ENCODE data around the gene DKK2.

Gene DKK2, protein sequence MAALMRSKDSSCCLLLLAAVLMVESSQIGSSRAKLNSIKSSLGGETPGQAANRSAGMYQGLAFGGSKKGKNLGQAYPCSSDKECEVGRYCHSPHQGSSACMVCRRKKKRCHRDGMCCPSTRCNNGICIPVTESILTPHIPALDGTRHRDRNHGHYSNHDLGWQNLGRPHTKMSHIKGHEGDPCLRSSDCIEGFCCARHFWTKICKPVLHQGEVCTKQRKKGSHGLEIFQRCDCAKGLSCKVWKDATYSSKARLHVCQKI

DNA sequence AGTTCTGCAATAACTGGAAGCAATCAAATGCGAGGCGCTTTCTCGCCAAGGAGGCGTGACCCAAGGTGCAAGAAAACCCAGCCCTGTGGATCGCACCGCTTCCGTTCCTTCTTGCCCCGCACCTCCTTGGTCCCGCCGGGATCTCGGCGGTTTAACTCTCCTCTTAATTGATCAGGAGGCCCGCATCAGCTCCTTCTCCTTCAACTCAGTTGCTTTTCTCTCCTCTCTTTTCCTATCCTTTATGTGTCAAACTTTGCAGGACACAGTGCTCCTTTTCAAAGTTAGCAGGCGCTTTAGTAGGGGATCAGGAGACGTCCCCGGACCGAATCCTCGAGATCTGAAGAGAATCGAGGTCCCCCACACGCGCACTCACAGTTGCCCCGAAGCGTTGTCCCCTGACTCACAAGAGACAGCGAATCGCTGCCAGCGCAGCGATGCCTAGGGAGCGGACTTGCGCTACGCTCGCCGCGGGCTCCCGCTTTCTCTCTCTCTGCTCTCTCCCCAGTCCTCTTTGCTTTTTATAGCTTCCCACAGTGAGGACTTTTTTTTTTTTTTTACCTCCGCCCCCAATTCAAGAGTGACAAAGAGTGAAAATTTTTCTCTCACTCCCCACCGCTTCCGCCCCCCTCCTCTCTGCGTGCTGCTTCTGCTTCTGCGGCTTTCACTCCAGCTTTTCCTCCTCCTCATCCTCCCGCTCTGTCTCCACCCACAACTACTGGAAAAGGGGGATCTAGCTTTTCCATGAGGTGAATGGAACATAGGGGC, at the start of gene DKK2:
Gene DKK2 (minus strand): TSS at position 495 of the 765 bp plus-strand sequence. CDS start 722 bp downstream, outside the sequence.
- DNase-seq: no peak
- H3K27ac Mint-ChIP-seq: no peak within 1 kb of the TSS
- peaks cover 45% of the 10 kb centered on the region for H3K27me3 Mint-ChIP-seq
- peaks cover 2% of the 10 kb centered on the region for H3K36me3 Mint-ChIP-seq
- CTCF ChIA-PET: interaction anchor here (0.9 kb wide), 1 partner anchor 18 kb away, joined by 3 read pairs; no protein-coding TSS in a partner anchor
- no peaks in the 10 kb centered on the region for H3K9me3 Mint-ChIP-seq
- H3K4me3 Mint-ChIP-seq: peak within 1 kb of the TSS; percentile 38
- H3K4me1 Mint-ChIP-seq: peaks cover 22% of the 10 kb centered on the region

DNA sequence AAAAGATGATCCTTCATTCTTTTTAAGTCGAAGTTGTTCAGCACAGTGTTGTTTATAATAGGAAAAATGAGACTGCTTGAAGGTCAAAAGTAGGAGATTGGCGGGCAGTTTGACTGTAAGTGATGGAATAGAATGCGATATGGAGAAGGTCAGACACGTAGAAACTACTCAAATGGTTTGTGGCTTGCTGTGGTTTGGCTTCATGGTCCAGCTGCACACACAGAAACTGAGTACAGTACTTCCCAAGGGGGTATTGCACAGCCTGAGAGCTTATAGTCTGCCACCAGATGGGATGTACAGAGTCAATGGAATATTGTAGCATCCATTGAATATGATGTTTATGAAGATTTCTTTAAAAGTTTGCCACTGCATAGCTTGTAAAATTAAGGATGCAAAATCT, 41.1 kb upstream of the DKK2 start:
- no peak for DNase-seq
- Mint-ChIP-seq H3K27ac (no peak overlapping the region), H3K4me1 (no peaks in the 10 kb centered on the region), H3K9me3 (peaks cover 8% of the 10 kb centered on the region), H3K36me3 (no peaks in the 10 kb centered on the region), H3K27me3 (no peaks in the 10 kb centered on the region), H3K4me3 (no peak overlapping the region)
- CTCF ChIA-PET: no interaction called here

DNA sequence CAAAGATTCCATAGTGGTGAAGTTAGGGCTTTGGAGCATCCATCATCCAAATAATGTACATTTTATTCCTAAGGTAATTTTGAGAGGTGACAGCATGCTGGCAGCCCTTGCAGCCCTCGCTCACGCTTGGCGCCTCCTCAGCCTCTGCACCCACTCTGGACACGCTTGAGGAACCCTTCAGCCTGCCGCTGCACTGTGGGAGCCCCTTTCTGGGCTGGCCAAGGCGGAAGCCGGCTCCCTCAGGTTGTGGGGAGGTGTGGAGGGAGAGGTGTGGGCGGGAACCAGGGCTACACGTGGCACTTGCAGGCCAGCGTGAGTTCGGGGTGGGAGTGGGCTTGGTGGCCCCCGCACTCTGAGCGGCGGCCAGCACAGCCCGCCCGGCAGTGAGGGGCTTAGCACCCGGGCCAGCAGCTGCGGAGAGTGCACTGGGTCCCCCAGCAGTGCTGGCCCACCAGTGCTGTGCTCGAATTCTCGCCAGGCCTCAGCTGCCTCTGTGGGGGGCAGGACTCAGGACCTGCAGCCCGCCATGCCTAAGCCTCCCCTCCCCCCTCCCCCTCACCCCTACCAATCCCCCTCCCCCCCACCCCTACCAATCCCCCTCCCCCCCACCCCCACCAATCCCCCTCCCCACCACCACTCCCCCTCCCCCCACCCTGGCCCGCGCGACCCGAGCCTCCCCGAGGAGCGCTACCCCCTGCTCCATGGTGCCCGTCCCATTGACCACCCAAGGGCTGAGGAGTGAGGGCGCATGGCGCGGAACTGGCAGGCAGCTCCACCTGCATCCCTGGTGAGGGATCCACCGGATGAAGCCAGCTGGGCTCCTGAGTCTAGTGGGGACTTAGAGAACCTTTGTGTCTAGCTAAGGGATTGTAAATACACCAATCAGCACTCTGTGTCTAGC, 37.0 kb upstream of the DKK2 start:
- CTCF ChIA-PET: no interaction called here
- Mint-ChIP-seq H3K36me3 (no peaks in the 10 kb centered on the region), H3K4me1 (no peaks in the 10 kb centered on the region), H3K9me3 (no peaks in the 10 kb centered on the region), H3K4me3 (no peak overlapping the region), H3K27ac (no peak overlapping the region), H3K27me3 (no peaks in the 10 kb centered on the region)
- DNase-seq: no peak

DNA sequence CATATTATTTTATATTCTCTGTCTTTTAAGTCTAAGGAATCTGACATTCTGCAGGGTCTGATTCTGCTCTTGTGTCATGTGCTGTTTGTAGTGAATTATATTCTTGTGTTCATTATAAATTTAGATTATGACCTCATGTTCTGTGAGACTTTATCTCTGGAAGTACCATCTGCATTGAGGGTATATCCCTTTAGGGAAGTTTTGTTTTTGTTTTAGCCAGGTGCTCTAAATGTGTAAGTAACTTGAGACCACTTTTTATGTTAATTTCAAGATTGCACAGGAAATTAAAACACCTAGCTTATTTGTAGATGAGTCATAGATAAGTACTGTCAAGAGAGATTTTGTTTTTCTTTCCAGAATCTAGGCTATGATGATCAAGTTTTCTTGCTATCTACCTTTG, 35.0 kb upstream of the DKK2 start:
- no peaks in the 10 kb centered on the region for H3K36me3 Mint-ChIP-seq
- H3K27me3 Mint-ChIP-seq: no peaks in the 10 kb centered on the region
- CTCF ChIA-PET: no interaction called here
- no peaks in the 10 kb centered on the region for H3K4me1 Mint-ChIP-seq
- no peaks in the 10 kb centered on the region for H3K9me3 Mint-ChIP-seq
- no peak overlapping the region for H3K4me3 Mint-ChIP-seq
- H3K27ac Mint-ChIP-seq: no peak overlapping the region
- no peak for DNase-seq

DNA sequence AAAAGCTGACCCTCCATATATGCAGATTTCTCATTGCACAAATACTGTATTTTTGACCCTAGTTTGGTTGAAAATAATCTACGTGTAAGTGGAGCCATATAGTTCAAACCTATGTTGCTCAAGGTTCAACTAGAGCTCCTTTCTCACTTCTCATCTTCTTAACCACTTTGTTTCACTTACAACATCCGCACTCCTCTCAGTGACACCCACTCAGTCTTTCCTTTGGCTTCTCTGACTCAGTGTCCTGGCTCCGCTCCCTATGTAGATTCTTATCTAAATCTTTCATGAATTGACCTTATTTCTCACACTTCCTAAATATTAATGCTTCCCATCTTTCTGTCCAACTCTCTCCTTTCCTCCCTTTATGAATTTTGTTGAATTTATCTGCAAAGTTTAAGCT, 32.9 kb upstream of the DKK2 start:
- Mint-ChIP-seq H3K36me3 (no peaks in the 10 kb centered on the region), H3K27me3 (no peaks in the 10 kb centered on the region), H3K9me3 (no peaks in the 10 kb centered on the region), H3K4me3 (no peak overlapping the region), H3K27ac (no peak overlapping the region), H3K4me1 (no peaks in the 10 kb centered on the region)
- CTCF ChIA-PET: no interaction called here
- DNase-seq: no peak

DNA sequence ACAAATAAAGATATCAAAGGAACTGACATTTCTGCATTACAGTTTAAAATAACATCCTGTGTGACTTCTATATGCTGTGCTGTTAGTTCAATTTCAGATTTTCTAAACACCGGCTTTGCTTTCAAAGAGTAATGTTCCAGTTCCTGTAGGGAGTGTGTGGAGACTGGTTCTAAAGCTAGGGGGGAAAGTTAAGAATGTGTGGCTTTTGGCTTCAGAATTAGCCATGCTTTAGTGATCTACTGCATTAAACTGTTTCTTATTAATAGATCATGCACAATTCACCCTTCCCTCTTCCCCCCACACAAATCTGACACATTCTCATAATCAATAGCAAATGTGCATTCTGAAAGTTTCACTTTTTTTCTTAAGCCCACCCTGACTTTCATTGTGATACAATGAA, 32.0 kb upstream of the DKK2 start:
- Mint-ChIP-seq H3K27me3 (no peaks in the 10 kb centered on the region), H3K4me3 (no peak overlapping the region), H3K9me3 (no peaks in the 10 kb centered on the region), H3K27ac (no peak overlapping the region), H3K36me3 (no peaks in the 10 kb centered on the region), H3K4me1 (no peaks in the 10 kb centered on the region)
- DNase-seq: no peak
- CTCF ChIA-PET: no interaction called here

DNA sequence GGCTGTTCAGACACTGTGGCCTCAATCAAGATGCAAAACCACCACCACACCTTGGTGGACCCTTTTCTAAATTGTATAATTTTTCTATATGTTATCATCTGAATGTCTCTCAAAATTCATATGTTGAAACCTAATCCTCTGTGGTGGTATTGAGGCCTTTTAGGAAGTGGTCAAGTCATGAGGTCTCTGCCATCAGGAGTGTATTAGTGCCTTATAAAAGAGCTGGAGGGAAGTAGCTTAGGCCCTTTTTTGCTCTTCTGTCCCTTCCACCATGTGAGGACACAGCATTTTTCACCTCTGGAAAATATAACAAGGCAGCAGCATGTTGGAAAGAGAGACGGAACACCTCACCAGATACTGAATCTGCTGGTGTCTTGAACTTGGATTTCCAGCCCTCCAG, 30.5 kb upstream of the DKK2 start:
- Mint-ChIP-seq H3K36me3 (no peaks in the 10 kb centered on the region), H3K4me3 (no peak overlapping the region), H3K9me3 (no peaks in the 10 kb centered on the region), H3K4me1 (no peaks in the 10 kb centered on the region), H3K27ac (no peak overlapping the region), H3K27me3 (no peaks in the 10 kb centered on the region)
- CTCF ChIA-PET: no interaction called here
- DNase-seq: no peak

DNA sequence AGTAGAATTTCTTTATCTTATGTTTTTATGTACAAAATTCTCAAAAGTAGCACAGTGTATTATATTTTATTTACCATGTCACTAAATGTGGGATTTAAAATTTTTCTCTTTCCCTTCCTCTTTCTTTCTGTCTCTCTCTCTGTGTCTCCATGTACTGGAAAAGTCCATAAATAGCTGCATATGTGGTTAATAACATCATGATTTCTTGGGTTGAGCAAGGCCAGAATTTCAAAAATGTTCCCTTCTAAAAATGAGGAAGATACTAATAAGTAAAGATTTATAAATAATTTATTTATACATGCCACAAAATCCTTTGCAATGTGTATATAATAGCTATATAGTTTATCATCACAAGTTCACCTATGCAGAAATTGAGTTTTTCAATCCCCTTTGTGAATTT, 29.1 kb upstream of the DKK2 start:
- H3K27me3 Mint-ChIP-seq: no peaks in the 10 kb centered on the region
- no peaks in the 10 kb centered on the region for H3K36me3 Mint-ChIP-seq
- no peaks in the 10 kb centered on the region for H3K4me1 Mint-ChIP-seq
- CTCF ChIA-PET: no interaction called here
- H3K9me3 Mint-ChIP-seq: no peaks in the 10 kb centered on the region
- H3K4me3 Mint-ChIP-seq: no peak overlapping the region
- DNase-seq: no peak
- no peak overlapping the region for H3K27ac Mint-ChIP-seq

DNA sequence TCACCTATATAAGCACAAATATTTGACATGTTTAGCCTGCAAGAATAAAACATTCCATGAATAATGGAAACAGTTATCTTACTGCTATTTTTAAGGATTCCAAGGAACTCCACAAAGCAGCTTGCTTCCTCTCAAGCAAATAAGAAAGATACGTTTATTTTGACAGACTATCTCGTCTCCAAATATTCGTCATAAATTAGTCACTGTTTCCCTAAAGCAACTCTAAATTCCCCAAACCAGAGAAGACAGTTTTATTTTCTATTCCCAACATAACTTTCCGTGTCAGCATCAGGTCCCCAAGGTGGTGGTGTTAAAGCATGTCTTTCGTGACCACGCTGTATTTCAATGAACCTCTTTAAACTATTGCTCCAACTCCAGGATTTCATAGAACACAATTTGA, 24.3 kb upstream of the DKK2 start:
- CTCF ChIA-PET: no interaction called here
- Mint-ChIP-seq H3K9me3 (no peaks in the 10 kb centered on the region), H3K27me3 (no peaks in the 10 kb centered on the region), H3K36me3 (no peaks in the 10 kb centered on the region), H3K27ac (no peak overlapping the region), H3K4me3 (no peak overlapping the region), H3K4me1 (no peaks in the 10 kb centered on the region)
- no peak for DNase-seq

DNA sequence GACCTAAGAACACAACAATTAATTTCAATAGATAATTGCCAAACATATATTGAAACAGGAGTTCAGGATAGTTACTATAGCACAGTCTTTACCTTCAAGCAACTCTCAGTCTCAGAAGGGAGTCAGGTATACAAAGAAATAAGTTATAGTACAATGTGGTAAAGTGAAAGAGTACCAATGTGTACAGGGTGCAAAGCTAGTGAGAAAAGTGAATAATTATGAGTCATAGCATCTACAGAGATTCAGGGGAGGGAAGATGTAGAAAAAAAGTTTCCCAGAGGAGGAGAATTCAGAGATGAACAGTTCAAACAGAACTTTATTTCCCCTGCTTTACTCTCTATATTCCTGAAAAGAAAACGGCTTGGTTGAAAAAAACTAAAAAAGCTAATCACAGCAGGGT, 22.7 kb upstream of the DKK2 start:
- Mint-ChIP-seq H3K4me3 (no peak overlapping the region), H3K9me3 (no peaks in the 10 kb centered on the region), H3K27ac (no peak overlapping the region), H3K36me3 (no peaks in the 10 kb centered on the region), H3K4me1 (no peaks in the 10 kb centered on the region), H3K27me3 (no peaks in the 10 kb centered on the region)
- no peak for DNase-seq
- CTCF ChIA-PET: no interaction called here

DNA sequence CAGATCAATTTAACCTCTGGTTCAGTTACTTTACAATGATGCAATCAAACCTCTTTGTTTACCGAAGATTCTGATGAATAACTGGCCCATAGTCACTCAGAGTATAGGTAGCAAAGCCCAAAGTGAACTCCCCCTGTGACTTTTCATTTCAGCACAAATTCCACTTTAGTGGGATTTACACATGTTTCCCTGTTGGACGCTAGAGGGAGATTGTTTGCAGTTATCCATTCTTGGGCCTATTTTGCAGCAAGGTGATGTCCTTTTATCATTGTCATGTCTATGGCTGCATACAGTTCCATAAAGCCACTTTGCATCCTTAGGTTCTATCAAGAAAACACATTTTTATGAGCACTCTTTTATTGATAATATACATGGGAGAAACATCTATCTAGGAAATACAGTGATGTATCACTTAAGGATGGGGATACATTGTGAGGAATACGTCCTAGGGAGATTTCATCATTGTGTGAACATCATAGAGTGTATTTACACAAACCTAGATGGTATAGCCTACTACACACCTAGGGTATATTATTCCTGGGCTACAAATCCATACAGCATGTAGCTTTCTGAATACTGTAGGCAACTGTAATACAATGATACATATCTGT, 14.5 kb upstream of the DKK2 start:
- CTCF ChIA-PET: no interaction called here
- Mint-ChIP-seq H3K4me3 (no peak overlapping the region), H3K36me3 (no peaks in the 10 kb centered on the region), H3K4me1 (no peaks in the 10 kb centered on the region), H3K27me3 (no peaks in the 10 kb centered on the region), H3K27ac (no peak overlapping the region), H3K9me3 (peaks cover 3% of the 10 kb centered on the region)
- DNase-seq: no peak

DNA sequence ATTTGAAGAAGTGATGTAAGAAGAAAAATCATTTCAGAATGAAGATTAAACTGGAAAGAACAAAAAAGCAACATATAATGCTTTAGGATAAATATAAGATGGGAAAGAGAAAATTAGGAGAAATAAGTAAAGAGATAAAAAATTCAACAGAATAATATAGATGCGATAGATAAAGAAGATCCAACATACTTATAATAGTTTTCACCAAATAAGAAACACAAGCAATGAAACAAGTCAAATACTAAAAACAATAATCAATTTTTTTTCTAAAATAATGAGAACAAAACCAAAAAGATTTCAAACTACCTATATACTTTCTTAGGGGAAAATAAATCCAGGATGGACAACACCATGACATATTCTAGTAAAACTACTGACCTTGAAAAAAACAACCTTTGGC, 10.1 kb upstream of the DKK2 start:
- no peaks in the 10 kb centered on the region for H3K4me1 Mint-ChIP-seq
- H3K9me3 Mint-ChIP-seq: peaks cover 4% of the 10 kb centered on the region
- CTCF ChIA-PET: no interaction called here
- H3K27me3 Mint-ChIP-seq: no peaks in the 10 kb centered on the region
- no peak for DNase-seq
- H3K36me3 Mint-ChIP-seq: no peaks in the 10 kb centered on the region
- H3K27ac Mint-ChIP-seq: no peak overlapping the region
- no peak overlapping the region for H3K4me3 Mint-ChIP-seq

DNA sequence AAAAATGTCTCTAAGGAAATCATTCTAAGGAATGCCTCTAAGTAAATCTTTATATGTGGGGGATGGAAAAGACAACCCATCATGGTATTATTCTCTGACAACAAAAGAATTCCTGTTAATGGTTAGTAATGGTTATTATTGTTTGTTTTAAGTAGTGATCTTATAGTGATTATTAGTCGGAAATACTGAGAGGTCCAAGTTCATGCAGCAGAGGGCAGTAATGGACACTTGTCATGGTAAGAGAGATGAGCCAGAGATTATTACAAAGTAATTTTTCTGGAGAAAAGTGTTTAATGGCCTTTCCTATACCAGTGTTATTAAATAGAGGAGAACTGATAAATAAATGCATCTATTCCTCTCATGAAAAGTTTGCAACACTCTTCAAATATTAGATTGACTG, 8.1 kb upstream of the DKK2 start:
- no peak overlapping the region for H3K27ac Mint-ChIP-seq
- no peaks in the 10 kb centered on the region for H3K4me1 Mint-ChIP-seq
- no peaks in the 10 kb centered on the region for H3K27me3 Mint-ChIP-seq
- H3K9me3 Mint-ChIP-seq: peaks cover 4% of the 10 kb centered on the region
- no peak for DNase-seq
- H3K4me3 Mint-ChIP-seq: no peak overlapping the region
- CTCF ChIA-PET: no interaction called here
- H3K36me3 Mint-ChIP-seq: no peaks in the 10 kb centered on the region

DNA sequence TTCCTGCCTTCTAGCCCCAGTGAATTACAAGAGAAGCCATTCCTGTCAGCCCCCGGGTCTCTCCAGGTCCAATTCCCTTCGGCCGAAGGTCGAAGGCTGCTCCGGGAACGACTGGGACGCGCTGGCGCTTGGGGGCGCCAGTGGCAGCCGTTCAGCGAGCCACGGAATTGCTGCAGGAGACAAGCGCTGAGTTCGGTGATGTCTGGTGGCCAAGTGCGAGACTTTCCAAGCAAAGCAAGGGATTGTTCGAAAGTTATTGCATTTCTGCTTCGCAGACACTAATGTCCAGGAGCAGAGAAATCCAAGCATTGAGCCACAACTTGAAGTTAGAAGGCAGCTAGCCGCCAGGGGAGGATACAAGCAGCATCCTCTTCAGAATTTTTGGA, 1.1 kb upstream of the DKK2 start:
- CTCF ChIA-PET: interaction anchor here (0.8 kb wide), 1 partner anchor 17 kb away, joined by 3 read pairs; no protein-coding TSS in a partner anchor
- Mint-ChIP-seq H3K36me3 (peaks cover 2% of the 10 kb centered on the region), H3K27me3 (peaks cover 45% of the 10 kb centered on the region), H3K4me1 (peaks cover 22% of the 10 kb centered on the region), H3K9me3 (no peaks in the 10 kb centered on the region), H3K4me3 (no peak overlapping the region), H3K27ac (no peak overlapping the region)
- no peak for DNase-seq

Data from activated naive CD4-positive, alpha-beta T cell treated with anti-CD3 and anti-CD28 coated beads, Interleukin-2, amount 10 ng/mL, durations not matched to agents 7 days and 5 days (primary cell).